Left lung (tissue), 10 donors: Measurements from ENCODE around the gene PLOD2. TPM values are rescaled to one million over a fixed set of nuclear protein-coding genes. Genes with fewer than 3 reads are reported as not detected.
"Not testable (repeated sequence)": the region's sequence is repeated elsewhere in the genome, so short reads cannot be mapped to it uniquely, and the experiment has no call there.

ENCODE experiments used
- ATAC-seq: fragments of 200-7000 bp; cut with Tn5 transposase; one replicate; pipeline ENCODE4 v1.9.1; 2020; ENCODE audit warnings: moderate library complexity
- DNase-seq, 4 donors: peaks; one replicate each; pipeline ENCODE4 v3.0.0-alpha.2; 2013 to 2020
- H3K27ac ChIP-seq, 2 donors: fragments of 200-600 bp; sonication (generic) in 1 of 2; one replicate each; pipeline versions ENCODE4 v1.5.0 to v1.8.0; 2020 to 2021
- H3K27me3 ChIP-seq, 2 donors: fragments of 200-600 bp; sonication (generic) in 1 of 2; one replicate each; pipeline versions ENCODE4 v1.5.0 to v1.8.0; 2020 to 2021
- H3K36me3 ChIP-seq, 2 donors: fragments of 200-600 bp; sonication (generic) in 1 of 2; one replicate each; pipeline versions ENCODE4 v1.5.0 to v1.8.0; 2020 to 2021
- H3K4me1 ChIP-seq, 2 donors: fragments of 200-600 bp; one replicate each; pipeline ENCODE4 v1.8.0; 2021
- H3K4me3 ChIP-seq, 2 donors: fragments of 200-600 bp; sonication (generic) in 1 of 2; one replicate each; pipeline versions ENCODE4 v1.5.0 to v1.8.0; 2020 to 2021; ENCODE audit warnings: mild to moderate bottlenecking in 1 of 2
- H3K9me3 ChIP-seq, 2 donors: fragments of 200-600 bp; sonication (generic) in 1 of 2; one replicate each; pipeline versions ENCODE4 v1.5.0 to v1.8.0; 2020 to 2021
- CTCF ChIP-seq, 2 donors: fragments of 200-600 bp; sonication (generic) in 1 of 2; IDR thresholded peaks; one replicate each; pipeline versions ENCODE4 v1.5.0 to v1.8.0; 2021; ENCODE audit warnings: antibody characterized with exemption in 2 of 2
- intact Hi-C, 2 donors: fragments of 100-400 bp; cut with DNase I; formaldehyde crosslinking; loops; one replicate each; pipeline versions ENCODE4 v1.11.2 to v1.14.2; 2022
- polyA plus RNA-seq, 6 donors: library from polyadenylated mRNA; unstranded; fragments of 120-200 nt; gene quantifications; one replicate each; pipeline ENCODE4 v1.2.1, GENCODE V29; 2013; ENCODE audit not compliant: insufficient read length in 6 of 6
- total RNA-seq, 2 donors: library from RNA; stranded (reverse); fragmentation: NEBNext Ultra II Directional; extraction: Animal tissue kit (Norgen Biotek cat#: 25700); gene quantifications; one replicate each; pipeline ENCODE4 v1.2.1, GENCODE V29; 2021
- donor health status: DM: no; HTN: yes; CAD: no.
- donor health status: DM: no; HTN: no; CAD: no.

Gene PLOD2
- total and polyA plus RNA-seq, 8 donors, result 41.9 to 98.6 (median 69.1) TPM

- Histone ChIP-seq H3K27me3 (no peaks in the 10 kb centered on the region), H3K9me3 (no peaks in the 10 kb centered on the region), H3K36me3 (peaks cover 0 to 5% of the 10 kb centered on the region in 2 donors), H3K27ac (no peak overlapping the region), H3K4me3 (no peak overlapping the region), H3K4me1 (peaks cover under 1 to 4% of the 10 kb centered on the region in 2 donors)
- ATAC-seq, result no peak
- TF ChIP-seq CTCF (IDR thresholded peaks at IDR 0.05), result no peak
- no peak for DNase-seq
- intact Hi-C loops, result no loop called here
Measured at GRCh38 chr3:146124126-146124801, 36.7 kb downstream of the PLOD2 start.

GRCh38 chr3:146117406-146118285 lies 43.3 kb downstream of the PLOD2 start:
- no peaks in the 10 kb centered on the region for H3K4me1 ChIP-seq
- H3K27ac ChIP-seq, result no peak overlapping the region
- H3K27me3 ChIP-seq, result no peaks in the 10 kb centered on the region
- intact Hi-C loops, result no loop called here
- ATAC-seq (no peak), DNase-seq (no peak)
- no peak for TF ChIP-seq CTCF (IDR thresholded peaks at IDR 0.05)
- H3K36me3 ChIP-seq, result peaks cover 0 to 5% of the 10 kb centered on the region in 2 donors
- peaks cover 0 to 25% of the 10 kb centered on the region in 2 donors for H3K9me3 ChIP-seq
- no peak overlapping the region for H3K4me3 ChIP-seq

GRCh38 chr3:146115619-146116018 lies 45.4 kb downstream of the PLOD2 start:
- ATAC-seq (no peak), DNase-seq (no peak)
- no peaks in the 10 kb centered on the region for H3K27me3 ChIP-seq
- intact Hi-C loops, result no loop called here
- no peak for TF ChIP-seq CTCF (IDR thresholded peaks at IDR 0.05)
- H3K9me3 ChIP-seq, result peaks cover 0 to 25% of the 10 kb centered on the region in 2 donors
- H3K36me3 ChIP-seq, result peaks cover 0 to 3% of the 10 kb centered on the region in 2 donors
- H3K27ac ChIP-seq, result no peak overlapping the region
- H3K4me3 ChIP-seq, result no peak overlapping the region
- no peaks in the 10 kb centered on the region for H3K4me1 ChIP-seq

GRCh38 chr3:146113804-146114203 lies 47.2 kb downstream of the PLOD2 start:
- H3K4me1 ChIP-seq, ATAC-seq, H3K36me3 ChIP-seq, H3K27me3 ChIP-seq, H3K4me3 ChIP-seq, H3K27ac ChIP-seq, DNase-seq, intact Hi-C loops: not testable (repeated sequence)
- H3K9me3 ChIP-seq, result peaks cover 0 to 25% of the 10 kb centered on the region in 2 donors

GRCh38 chr3:146111337-146111736 lies 49.6 kb downstream of the PLOD2 start:
- no peak for ATAC-seq
- no peak for TF ChIP-seq CTCF (IDR thresholded peaks at IDR 0.05)
- H3K9me3 ChIP-seq, result peaks cover 0 to 25% of the 10 kb centered on the region in 2 donors

More at GRCh38 chr3:146111337-146111736, 49.6 kb downstream of the PLOD2 start:
- DNase-seq, result no peak
- Histone ChIP-seq H3K4me3 (no peak overlapping the region), H3K27ac (no peak overlapping the region), H3K4me1 (no peaks in the 10 kb centered on the region), H3K36me3 (no peaks in the 10 kb centered on the region), H3K27me3 (no peaks in the 10 kb centered on the region)
- intact Hi-C loops, result no loop called here
